Activated naive CD4-positive, alpha-beta T cell treated with anti-CD3 and anti-CD28 coated beads for 36 hours (primary cell): ENCODE results near the gene CTTNBP2. TPM values are rescaled to one million over a fixed set of nuclear protein-coding genes. Genes with fewer than 3 reads are reported as not detected.

Experiments used
- CTCF ChIA-PET: fragments of 350-600 bp; sonication (Branson Sonifier 250); formaldehyde crosslinking; loops from one replicate; lab custom pipeline; 2021; ENCODE audit warnings: antibody characterized with exemption; lab: Charles Lee
- DNase-seq: peaks from one replicate; pipeline ENCODE4 v3.0.0-alpha.2; 2020
- H3K27ac Mint-ChIP-seq: one replicate; pipeline ENCODE4 v1.8.0; 2021; ENCODE audit warnings: mild to moderate bottlenecking, mixed read lengths
- H3K27me3 Mint-ChIP-seq: one replicate; pipeline ENCODE4 v1.8.0; 2021; ENCODE audit warnings: low read depth, mixed read lengths
- H3K36me3 Mint-ChIP-seq: one replicate; pipeline ENCODE4 v1.8.0; 2021; ENCODE audit warnings: low read depth, mixed read lengths
- H3K4me1 Mint-ChIP-seq: one replicate; pipeline ENCODE4 v1.8.0; 2021; ENCODE audit warnings: low read depth, mixed read lengths
- H3K4me3 Mint-ChIP-seq: one replicate; pipeline ENCODE4 v1.8.0; 2021; ENCODE audit warnings: mild to moderate bottlenecking, moderate library complexity, mixed read lengths
- H3K9me3 Mint-ChIP-seq: one replicate; pipeline ENCODE4 v1.8.0; 2021; ENCODE audit warnings: mixed read lengths
- intact Hi-C: fragments of 100-400 bp; cut with micrococcal nuclease; formaldehyde crosslinking; loops from one replicate; pipeline ENCODE4 v1.15.1; 2023
- total RNA-seq, 2 experiments: library from RNA; stranded (reverse); gene quantifications; one replicate each; pipeline ENCODE4 v1.2.3, GENCODE V29; 2021

CTTNBP2 gene
- total RNA-seq, 2 experiments from 2014 or later, result not detected

GRCh38 chr7:117683430-117684175 lies 189.6 kb downstream of the CTTNBP2 start:
- CTCF ChIA-PET, result no interaction called here
- no peak overlapping the region for H3K27ac Mint-ChIP-seq
- intact Hi-C loops, result no loop called here
- H3K27me3 Mint-ChIP-seq, result no peaks in the 10 kb centered on the region
- H3K4me1 Mint-ChIP-seq, result no peaks in the 10 kb centered on the region
- DNase-seq, result no peak
- H3K4me3 Mint-ChIP-seq, result no peak overlapping the region
- no peaks in the 10 kb centered on the region for H3K36me3 Mint-ChIP-seq
- H3K9me3 Mint-ChIP-seq, result no peaks in the 10 kb centered on the region

DNA sequence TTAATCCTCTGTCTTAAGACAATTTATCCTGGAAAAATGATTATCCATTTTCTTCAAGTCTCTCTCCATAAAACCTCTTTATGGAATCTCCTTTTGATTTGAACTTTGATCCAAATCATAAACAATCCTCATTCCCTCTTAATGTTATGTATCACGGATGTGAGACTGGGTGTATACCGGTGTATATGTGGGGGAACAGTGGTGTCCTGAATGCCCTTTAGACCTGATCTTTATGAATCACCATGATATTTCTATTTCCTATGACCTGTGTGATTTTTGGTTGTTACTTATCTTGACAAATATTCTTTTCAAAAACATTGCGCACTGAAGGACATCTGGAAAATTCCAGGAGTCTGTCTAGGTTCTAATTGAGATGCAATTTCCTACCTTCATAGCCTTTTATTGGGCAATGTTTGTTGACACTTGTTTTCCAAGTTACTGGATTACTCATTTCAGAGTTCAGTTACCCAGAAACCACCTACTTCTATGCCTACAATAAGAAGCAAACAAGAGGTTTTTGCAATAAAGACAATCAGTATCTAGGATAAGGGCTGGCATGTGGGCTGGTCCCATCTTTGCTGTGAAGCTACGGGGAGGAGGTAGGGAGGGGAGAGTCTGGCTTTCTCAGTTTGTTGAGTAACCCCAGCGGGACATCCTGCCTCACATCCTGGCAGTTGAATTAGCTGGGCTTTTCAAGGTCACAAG lies 190.4 kb downstream of the CTTNBP2 start:
- no peak for DNase-seq
- Mint-ChIP-seq H3K4me1 (no peaks in the 10 kb centered on the region), H3K36me3 (no peaks in the 10 kb centered on the region), H3K9me3 (no peaks in the 10 kb centered on the region), H3K27ac (no peak overlapping the region), H3K4me3 (no peak overlapping the region), H3K27me3 (no peaks in the 10 kb centered on the region)
- intact Hi-C loops, result no loop called here
- CTCF ChIA-PET, result no interaction called here

DNA sequence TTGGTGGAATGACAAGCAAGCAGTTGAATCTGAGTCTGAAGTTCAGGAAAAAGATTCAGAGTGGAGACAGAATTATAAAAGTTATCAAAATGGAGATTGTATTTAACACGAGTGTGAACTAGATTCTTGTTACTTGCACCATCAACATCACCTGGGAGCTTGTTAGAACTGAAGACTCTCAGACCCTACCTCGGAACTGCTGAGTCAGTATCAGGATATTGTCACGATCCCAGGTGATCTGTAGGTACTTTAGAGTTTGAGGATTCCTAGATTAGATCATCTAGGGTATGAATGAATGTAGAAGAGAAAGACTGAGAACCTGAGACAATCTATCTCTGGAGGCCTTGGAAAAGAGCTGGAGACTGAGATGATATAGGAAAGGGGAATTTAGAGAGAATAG lies 194.1 kb downstream of the CTTNBP2 start:
- no peaks in the 10 kb centered on the region for H3K4me1 Mint-ChIP-seq
- CTCF ChIA-PET, result no interaction called here
- H3K9me3 Mint-ChIP-seq, result no peaks in the 10 kb centered on the region

GRCh38 chr7:117675497-117676435 lies 197.5 kb downstream of the CTTNBP2 start:
- Mint-ChIP-seq H3K27me3 (peaks cover 2% of the 10 kb centered on the region), H3K9me3 (no peaks in the 10 kb centered on the region), H3K4me1 (no peaks in the 10 kb centered on the region), H3K4me3 (no peak overlapping the region), H3K36me3 (no peaks in the 10 kb centered on the region), H3K27ac (no peak overlapping the region)
- no peak for DNase-seq
- intact Hi-C loops, result no loop called here
- CTCF ChIA-PET, result interaction anchor here (0.6 kb wide), 1 partner anchor 1570 kb away, joined by 3 read pairs; no protein-coding TSS in a partner anchor

More for the DNA sequence above, 194.1 kb downstream of the CTTNBP2 start:
- no peak for DNase-seq
- H3K27me3 Mint-ChIP-seq, result no peaks in the 10 kb centered on the region
- intact Hi-C loops, result no loop called here
- H3K36me3 Mint-ChIP-seq, result no peaks in the 10 kb centered on the region
- no peak overlapping the region for H3K4me3 Mint-ChIP-seq
- H3K27ac Mint-ChIP-seq, result no peak overlapping the region

DNA sequence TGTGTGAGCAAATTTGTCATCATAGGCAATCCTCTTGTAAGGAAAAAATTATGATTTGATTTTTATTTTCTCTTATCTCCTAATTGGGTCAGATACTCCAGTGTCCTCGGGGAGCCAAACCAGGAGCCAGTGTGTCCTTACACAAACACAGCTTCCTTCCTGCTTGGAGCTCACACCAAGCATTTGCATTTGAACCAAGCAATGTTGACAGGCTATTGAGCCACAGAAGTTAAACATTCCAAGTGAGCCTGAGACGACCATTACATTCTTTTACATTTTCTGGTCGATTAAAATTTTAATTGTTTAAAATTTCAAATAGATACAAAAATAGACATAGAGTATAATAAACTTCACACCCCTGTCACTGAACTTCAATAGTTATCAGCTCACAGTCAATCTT lies 198.6 kb downstream of the CTTNBP2 start:
- peaks cover 2% of the 10 kb centered on the region for H3K27me3 Mint-ChIP-seq
- H3K9me3 Mint-ChIP-seq, result no peaks in the 10 kb centered on the region
- no peak overlapping the region for H3K4me3 Mint-ChIP-seq
- CTCF ChIA-PET, result interaction anchor here (0.8 kb wide), 1 partner anchor 41 kb away, joined by 3 read pairs; no protein-coding TSS in a partner anchor
- H3K4me1 Mint-ChIP-seq, result no peaks in the 10 kb centered on the region
- DNase-seq, result no peak
- intact Hi-C loops, result no loop called here
- no peaks in the 10 kb centered on the region for H3K36me3 Mint-ChIP-seq
- H3K27ac Mint-ChIP-seq, result no peak overlapping the region

- peaks cover 2% of the 10 kb centered on the region for H3K27me3 Mint-ChIP-seq
- H3K9me3 Mint-ChIP-seq, result no peaks in the 10 kb centered on the region
- H3K4me3 Mint-ChIP-seq, result no peak overlapping the region
- H3K27ac Mint-ChIP-seq, result no peak overlapping the region
- CTCF ChIA-PET, result interaction anchor here (0.8 kb wide), 1 partner anchor 42 kb away, joined by 3 read pairs; no protein-coding TSS in a partner anchor
- no peaks in the 10 kb centered on the region for H3K36me3 Mint-ChIP-seq
- H3K4me1 Mint-ChIP-seq, result no peaks in the 10 kb centered on the region
- DNase-seq, result no peak
- intact Hi-C loops, result no loop called here
Measured at GRCh38 chr7:117673839-117674238, 199.4 kb downstream of the CTTNBP2 start.

DNA sequence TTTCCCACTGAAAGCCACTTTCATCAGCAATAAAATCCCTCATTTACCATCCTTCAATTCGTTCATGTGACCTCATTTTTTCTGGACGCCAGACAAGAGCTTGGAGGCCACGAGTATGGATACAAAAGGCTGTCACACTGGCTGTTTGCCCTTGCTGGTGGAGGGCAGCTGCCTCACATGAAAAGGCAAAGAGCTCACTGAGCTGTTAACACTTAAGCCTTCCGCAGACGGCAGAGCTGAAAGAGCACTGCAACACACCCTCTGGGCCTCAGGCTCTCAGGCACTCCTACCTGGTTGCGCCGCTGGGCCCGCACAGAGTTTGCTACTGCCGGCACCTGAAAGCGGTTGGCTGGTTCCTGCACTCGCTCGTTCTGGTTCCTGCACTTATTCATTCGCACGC lies 199.9 kb downstream of the CTTNBP2 start:
- CTCF ChIA-PET, result no interaction called here

DNA sequence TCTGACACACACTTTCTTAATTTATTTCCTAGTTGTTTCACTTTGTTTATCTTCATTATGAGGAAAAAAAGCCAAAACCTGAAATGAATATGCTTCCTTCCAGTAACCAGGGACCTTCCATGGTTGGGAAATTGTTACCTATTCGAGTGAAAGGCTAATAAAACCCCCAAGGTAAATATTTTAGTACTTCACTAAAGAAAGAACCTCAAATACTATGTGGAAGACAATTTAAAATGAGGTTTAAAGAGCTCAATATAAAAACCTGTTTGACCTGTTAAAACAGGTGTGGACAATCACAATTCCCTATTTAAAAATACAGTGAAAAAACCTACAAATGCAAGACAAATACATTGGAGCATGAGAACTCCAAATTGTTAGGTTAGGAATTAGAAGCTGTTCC lies 200.8 kb downstream of the CTTNBP2 start:
- intact Hi-C loops, result no loop called here
- DNase-seq, result no peak
- no peaks in the 10 kb centered on the region for H3K36me3 Mint-ChIP-seq
- H3K9me3 Mint-ChIP-seq, result no peaks in the 10 kb centered on the region
- peaks cover 2% of the 10 kb centered on the region for H3K27me3 Mint-ChIP-seq
- H3K4me3 Mint-ChIP-seq, result no peak overlapping the region
- no peak overlapping the region for H3K27ac Mint-ChIP-seq
- H3K4me1 Mint-ChIP-seq, result no peaks in the 10 kb centered on the region
- CTCF ChIA-PET, result no interaction called here

More for the DNA sequence above, 199.9 kb downstream of the CTTNBP2 start:
- no peak for DNase-seq
- Mint-ChIP-seq H3K4me1 (no peaks in the 10 kb centered on the region), H3K9me3 (no peaks in the 10 kb centered on the region), H3K27ac (no peak overlapping the region), H3K27me3 (peaks cover 2% of the 10 kb centered on the region), H3K4me3 (no peak overlapping the region), H3K36me3 (no peaks in the 10 kb centered on the region)
- intact Hi-C loops, result no loop called here

GRCh38 chr7:117669818-117670217 lies 203.4 kb downstream of the CTTNBP2 start:
- no peak for DNase-seq
- peaks cover 2% of the 10 kb centered on the region for H3K27me3 Mint-ChIP-seq
- CTCF ChIA-PET, result no interaction called here
- H3K27ac Mint-ChIP-seq, result no peak overlapping the region
- no peaks in the 10 kb centered on the region for H3K9me3 Mint-ChIP-seq
- intact Hi-C loops, result no loop called here
- H3K4me3 Mint-ChIP-seq, result no peak overlapping the region
- H3K36me3 Mint-ChIP-seq, result no peaks in the 10 kb centered on the region
- H3K4me1 Mint-ChIP-seq, result no peaks in the 10 kb centered on the region

DNA sequence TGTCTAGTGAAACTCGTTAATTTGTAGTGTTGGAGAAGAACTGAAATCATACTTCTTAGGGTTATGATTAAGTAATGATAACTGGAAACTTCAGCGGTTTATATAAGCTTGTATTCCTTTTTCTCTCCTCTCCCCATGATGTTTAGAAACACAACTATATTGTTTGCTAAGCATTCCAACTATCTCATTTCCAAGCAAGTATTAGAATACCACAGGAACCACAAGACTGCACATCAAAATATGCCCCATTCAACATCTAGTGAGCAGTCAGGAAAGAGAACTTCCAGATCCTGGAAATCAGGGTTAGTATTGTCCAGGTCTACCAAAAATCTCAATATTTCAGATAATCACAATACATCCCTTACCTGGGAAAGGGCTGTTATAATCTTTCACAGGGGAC lies 205.8 kb downstream of the CTTNBP2 start:
- intact Hi-C loops, result no loop called here
- Mint-ChIP-seq H3K4me3 (no peak overlapping the region), H3K4me1 (no peaks in the 10 kb centered on the region), H3K36me3 (no peaks in the 10 kb centered on the region), H3K9me3 (no peaks in the 10 kb centered on the region), H3K27ac (no peak overlapping the region), H3K27me3 (no peaks in the 10 kb centered on the region)
- CTCF ChIA-PET, result no interaction called here
- no peak for DNase-seq

- Mint-ChIP-seq H3K4me3 (no peak overlapping the region), H3K36me3 (no peaks in the 10 kb centered on the region), H3K27ac (no peak overlapping the region), H3K9me3 (no peaks in the 10 kb centered on the region), H3K27me3 (no peaks in the 10 kb centered on the region), H3K4me1 (no peaks in the 10 kb centered on the region)
- CTCF ChIA-PET, result no interaction called here
- no peak for DNase-seq
- intact Hi-C loops, result no loop called here
Measured at GRCh38 chr7:117666689-117667088, 206.6 kb downstream of the CTTNBP2 start.

DNA sequence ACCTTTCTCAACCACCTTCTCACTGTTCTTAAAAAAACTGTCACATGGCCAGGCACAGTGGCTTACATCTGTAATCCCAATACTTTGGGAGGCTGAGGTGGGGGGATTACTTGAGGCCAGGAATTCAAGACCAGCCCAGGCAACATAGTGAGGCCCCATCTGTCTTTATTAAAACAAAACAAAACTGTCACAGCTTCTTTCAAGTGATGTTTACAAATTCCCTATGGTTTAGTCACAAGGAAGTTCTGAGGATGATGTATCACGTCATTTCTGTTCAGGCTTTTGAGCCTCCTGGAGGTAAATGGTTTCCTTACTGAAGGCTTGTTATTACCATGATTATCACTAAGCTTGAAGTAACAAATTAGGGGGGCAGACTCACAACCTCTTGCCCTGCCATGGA lies 207.2 kb downstream of the CTTNBP2 start:
- no peaks in the 10 kb centered on the region for H3K9me3 Mint-ChIP-seq
- intact Hi-C loops, result no loop called here
- CTCF ChIA-PET, result no interaction called here
- no peak overlapping the region for H3K27ac Mint-ChIP-seq
- no peaks in the 10 kb centered on the region for H3K27me3 Mint-ChIP-seq
- no peaks in the 10 kb centered on the region for H3K4me1 Mint-ChIP-seq
- no peaks in the 10 kb centered on the region for H3K36me3 Mint-ChIP-seq
- no peak overlapping the region for H3K4me3 Mint-ChIP-seq
- no peak for DNase-seq
